Measurements from ENCODE around the gene RNF34.
"Not testable (repeated sequence)": the region's sequence is repeated elsewhere in the genome, so short reads cannot be mapped to it uniquely, and the experiment has no call there.

Gene RNF34

DNA sequence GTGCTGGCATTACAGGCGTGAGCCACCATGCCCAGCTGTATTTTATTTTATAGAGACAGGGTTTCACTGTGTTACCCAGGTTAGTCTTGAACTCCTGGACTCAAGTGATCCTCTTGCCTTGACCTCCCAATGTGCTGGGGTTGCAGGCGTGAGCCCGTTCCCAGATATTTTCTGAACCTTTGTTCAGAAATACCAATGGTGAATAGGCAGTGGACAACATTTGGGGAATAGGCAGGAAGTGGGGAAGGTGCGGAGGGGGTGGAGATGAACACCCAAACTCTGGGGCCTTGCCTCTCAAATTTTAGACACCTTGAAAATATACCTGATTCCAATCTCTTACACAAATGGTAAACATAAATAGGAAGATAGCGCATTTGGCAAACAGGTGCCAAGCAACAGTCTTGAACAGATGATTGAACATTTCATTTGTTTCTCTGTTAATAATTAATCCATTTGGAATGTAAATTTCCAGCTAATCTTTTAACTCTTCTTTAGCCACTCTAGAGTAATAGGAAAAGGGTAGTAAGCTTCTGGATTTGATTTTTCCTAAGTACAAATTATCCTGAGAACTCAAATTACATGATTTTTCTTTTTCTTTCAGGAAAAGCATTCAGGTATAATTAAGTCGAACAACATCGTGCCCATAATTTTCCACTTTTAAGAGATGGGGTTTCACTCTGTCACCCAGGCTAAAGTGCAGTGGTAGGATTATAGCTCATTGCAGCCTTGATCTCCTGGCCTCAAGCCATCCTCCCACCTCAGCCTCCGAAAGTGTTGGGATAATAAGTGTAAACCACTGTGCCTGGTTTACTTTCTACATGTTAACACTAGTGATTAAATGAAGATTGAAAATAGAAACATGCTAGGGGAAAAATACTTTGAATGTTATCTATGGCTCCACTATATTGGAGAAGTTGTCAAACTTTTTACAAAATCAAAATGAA, 22.9 kb upstream of the RNF34 start:
- no peak overlapping the region for H3K4me3 Mint-ChIP-seq
- H3K9me3 Mint-ChIP-seq, result no peaks in the 10 kb centered on the region
- H3K27me3 Mint-ChIP-seq, result no peaks in the 10 kb centered on the region
- no peak overlapping the region for H3K27ac Mint-ChIP-seq
- no peaks in the 10 kb centered on the region for H3K36me3 Mint-ChIP-seq (ENCODE audit: low read depth)
- H3K4me1 Mint-ChIP-seq (ENCODE audit: low read depth), result no peaks in the 10 kb centered on the region

DNA sequence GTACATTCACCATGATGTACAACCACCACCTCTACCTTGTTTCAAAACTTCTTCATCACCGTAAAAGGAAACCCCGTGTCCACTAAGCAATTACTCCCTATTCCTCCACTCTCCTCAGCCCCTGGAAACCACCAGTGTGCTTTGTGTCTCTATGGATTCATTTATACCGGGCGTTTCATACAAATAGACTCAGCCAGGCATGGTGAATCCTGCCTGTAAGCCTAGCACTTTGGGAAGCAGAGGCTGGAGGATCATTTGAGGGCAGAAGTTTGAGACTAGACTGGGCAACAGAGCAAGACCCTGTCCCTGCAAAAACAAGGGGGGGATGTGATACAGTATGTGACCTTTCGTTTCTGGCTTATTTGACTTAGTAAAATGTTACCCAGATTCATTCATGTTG, 21.2 kb upstream of the RNF34 start:
- H3K36me3 Mint-ChIP-seq (ENCODE audit: low read depth), result no peaks in the 10 kb centered on the region
- no peak overlapping the region for H3K4me3 Mint-ChIP-seq
- no peaks in the 10 kb centered on the region for H3K27me3 Mint-ChIP-seq
- no peaks in the 10 kb centered on the region for H3K4me1 Mint-ChIP-seq (ENCODE audit: low read depth)
- no peaks in the 10 kb centered on the region for H3K9me3 Mint-ChIP-seq
- no peak overlapping the region for H3K27ac Mint-ChIP-seq

DNA sequence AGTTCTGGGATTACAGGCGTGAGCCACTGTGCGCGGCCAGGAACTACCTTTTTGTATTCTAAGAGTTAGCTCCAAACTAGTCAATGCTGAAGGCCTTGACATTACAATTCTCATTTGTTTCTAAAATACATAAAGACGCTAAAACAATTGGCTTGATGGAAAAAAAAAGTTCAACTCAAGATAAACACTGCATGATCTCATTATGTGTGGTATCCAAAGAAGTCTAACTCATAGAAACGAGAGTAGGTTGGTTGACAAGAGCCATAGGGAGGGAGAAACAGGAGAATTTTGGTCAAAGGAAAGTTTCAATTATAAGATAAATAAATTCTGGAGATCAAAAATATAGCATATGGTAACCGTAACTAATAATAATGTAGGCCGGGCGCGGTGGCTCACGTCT, 20.0 kb upstream of the RNF34 start:
- Mint-ChIP-seq H3K27ac (no peak overlapping the region), H3K9me3 (no peaks in the 10 kb centered on the region), H3K4me3 (no peak overlapping the region), H3K4me1 (ENCODE audit: low read depth) (no peaks in the 10 kb centered on the region), H3K27me3 (no peaks in the 10 kb centered on the region), H3K36me3 (ENCODE audit: low read depth) (no peaks in the 10 kb centered on the region)

DNA sequence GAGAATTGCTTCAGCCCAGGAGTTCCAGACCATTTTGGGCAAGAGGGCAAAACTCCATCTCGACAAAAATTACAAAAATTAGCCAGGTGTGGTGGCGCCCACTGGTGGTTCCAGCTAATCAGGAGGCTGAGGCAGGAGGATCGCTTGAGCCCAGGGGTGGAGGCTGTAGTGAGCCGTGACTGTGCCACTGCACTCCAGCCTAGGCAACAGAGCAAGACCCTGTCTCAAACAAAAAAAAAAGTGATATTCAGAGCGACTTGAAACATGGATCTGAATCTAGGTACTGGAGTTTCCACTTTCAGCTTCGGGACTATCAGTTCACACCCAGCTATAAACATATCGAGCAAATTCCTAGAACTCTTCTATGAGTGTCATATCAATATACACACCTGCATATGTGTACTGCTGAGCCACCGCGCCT, 16.3 kb upstream of the RNF34 start:
- Mint-ChIP-seq H3K36me3 (ENCODE audit: low read depth) (no peaks in the 10 kb centered on the region), H3K27ac (no peak overlapping the region), H3K9me3 (no peaks in the 10 kb centered on the region), H3K27me3 (no peaks in the 10 kb centered on the region), H3K4me1 (ENCODE audit: low read depth) (no peaks in the 10 kb centered on the region), H3K4me3 (no peak overlapping the region)

DNA sequence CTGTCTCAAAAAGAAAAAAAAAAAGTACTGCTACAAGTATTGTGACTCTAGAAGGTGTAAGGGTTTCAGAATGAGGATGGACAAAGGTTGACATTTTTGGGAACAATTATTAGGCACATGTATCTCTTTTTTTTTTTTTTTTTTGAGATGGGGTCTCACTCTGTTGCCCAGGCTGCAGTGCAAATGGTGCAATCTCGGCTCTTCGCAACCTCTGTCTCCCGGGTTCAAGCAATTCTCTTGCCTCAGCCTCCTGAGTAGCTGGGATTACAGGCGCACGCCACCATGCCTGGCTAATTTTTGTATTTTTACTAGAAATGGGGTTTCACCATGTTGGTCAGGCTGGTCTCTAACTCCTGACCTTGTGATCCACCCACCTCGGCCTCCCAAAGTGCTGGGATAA, 15.0 kb upstream of the RNF34 start:
- H3K36me3 Mint-ChIP-seq (ENCODE audit: low read depth); H3K27me3 Mint-ChIP-seq; H3K4me3 Mint-ChIP-seq; H3K9me3 Mint-ChIP-seq; H3K27ac Mint-ChIP-seq; H3K4me1 Mint-ChIP-seq (ENCODE audit: low read depth): not testable (repeated sequence)

DNA sequence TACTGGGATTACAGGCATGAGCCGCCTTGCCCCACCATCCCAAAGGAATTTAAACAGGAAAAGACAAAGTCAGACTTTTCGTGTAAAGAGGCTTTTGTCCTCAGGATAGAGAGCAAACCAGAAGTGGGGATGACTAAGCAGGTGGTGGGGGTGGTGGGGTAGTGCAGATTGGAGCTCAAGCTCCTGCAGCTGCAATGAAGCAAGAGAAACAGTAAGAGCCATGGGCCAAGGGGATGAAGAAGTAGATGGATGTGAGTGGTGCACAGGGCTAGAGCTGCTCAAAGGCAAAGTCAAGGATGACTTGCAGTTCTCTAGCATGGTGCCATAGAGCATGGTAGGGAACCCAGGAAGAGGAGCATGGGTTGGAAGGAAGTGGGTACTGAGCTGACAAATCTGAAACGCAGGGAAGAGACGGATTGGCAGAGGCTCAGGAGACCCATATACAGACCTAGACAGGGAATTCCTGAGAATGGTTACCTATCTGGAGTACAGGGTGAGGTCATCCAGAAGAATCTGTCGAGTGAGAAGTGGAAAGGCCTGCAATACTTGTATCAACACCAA, 11.4 kb upstream of the RNF34 start:
- Mint-ChIP-seq H3K4me1 (ENCODE audit: low read depth) (peaks cover 11% of the 10 kb centered on the region), H3K27me3 (no peaks in the 10 kb centered on the region), H3K36me3 (ENCODE audit: low read depth) (no peaks in the 10 kb centered on the region), H3K9me3 (no peaks in the 10 kb centered on the region), H3K4me3 (no peak overlapping the region), H3K27ac (no peak overlapping the region)

DNA sequence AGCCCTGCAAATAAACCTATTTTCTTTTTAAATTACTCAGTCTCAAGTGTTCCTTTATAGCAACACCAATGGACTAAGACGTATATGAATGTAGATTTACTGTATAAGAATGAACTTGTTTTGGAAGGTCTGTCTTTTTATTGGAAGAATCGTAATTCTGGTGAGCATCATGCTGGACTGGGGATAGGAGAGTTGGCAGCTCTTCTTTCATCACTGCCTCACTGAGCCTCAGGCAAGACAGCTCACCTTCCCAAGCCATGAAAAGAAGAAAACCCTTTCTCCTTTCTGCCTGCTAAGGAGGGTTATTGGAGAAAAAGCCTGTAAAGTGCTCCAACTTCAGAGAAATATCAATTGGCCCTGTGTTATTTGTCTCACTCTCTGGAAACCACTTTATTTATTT, 9.1 kb upstream of the RNF34 start:
- H3K36me3 Mint-ChIP-seq (ENCODE audit: low read depth), result no peaks in the 10 kb centered on the region
- no peaks in the 10 kb centered on the region for H3K9me3 Mint-ChIP-seq
- no peaks in the 10 kb centered on the region for H3K27me3 Mint-ChIP-seq

DNA sequence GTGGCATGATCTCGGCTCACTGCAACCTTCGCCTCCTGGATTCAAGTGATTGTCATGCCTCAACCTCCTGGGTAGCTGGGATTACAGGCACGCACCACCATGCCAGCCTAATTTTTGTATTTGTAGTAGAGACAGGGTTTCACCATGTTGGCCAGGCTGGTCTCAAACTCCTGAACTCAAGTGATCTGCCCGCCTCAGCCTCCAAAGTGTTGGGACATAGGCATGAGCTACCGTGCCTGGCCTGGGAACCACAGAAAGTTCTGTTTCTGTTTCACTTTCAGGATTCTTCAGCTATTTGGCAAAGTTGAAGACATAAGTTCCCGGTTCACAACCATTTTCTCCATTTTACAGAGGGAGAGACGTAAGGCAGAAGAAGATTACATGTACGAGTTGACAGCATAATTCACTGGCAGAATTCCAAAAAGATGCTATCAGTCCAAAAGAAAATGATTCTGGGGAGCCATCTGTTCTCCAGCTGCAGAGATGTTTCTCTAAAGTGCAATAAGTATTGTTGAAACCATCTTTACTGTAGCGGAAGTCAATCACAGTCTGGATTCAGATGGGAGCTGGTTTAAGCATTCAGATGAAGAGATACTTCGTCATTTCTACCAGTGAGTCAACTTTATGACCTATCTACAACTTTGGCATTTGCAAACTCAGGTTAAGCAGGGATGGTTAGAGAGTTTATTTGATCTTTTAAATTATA, 8.1 kb upstream of the RNF34 start:
- H3K27ac Mint-ChIP-seq, result peak overlapping the region; percentile 65
- peaks cover 11% of the 10 kb centered on the region for H3K4me1 Mint-ChIP-seq (ENCODE audit: low read depth)
- H3K36me3 Mint-ChIP-seq (ENCODE audit: low read depth), result no peaks in the 10 kb centered on the region
- H3K27me3 Mint-ChIP-seq, result no peaks in the 10 kb centered on the region
- H3K4me3 Mint-ChIP-seq, result peak overlapping the region; percentile 51
- no peaks in the 10 kb centered on the region for H3K9me3 Mint-ChIP-seq

More for the DNA sequence above, 9.1 kb upstream of the RNF34 start:
- H3K4me3 Mint-ChIP-seq, result no peak overlapping the region
- H3K27ac Mint-ChIP-seq, result no peak overlapping the region
- H3K4me1 Mint-ChIP-seq (ENCODE audit: low read depth), result peaks cover 11% of the 10 kb centered on the region

DNA sequence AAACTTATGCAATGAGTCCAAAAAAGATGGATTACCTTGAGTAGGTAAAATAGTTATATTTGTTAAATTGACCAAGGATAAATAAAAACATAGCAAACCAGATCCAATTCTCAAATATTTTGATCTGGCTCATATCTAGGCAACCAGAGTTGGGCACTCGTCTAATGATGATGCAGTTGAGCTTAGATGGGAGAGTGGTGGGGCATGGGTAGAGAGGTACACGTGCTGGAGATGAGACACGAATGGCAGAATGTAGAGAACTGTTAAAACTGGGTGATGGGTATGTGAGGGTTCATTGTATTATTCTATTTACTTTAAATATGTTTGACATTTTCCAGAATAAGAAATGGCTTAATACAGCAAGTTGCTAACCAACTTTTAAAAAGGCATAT, 7.6 kb upstream of the RNF34 start:
- peak overlapping the region; percentile 79 for H3K27ac Mint-ChIP-seq

DNA sequence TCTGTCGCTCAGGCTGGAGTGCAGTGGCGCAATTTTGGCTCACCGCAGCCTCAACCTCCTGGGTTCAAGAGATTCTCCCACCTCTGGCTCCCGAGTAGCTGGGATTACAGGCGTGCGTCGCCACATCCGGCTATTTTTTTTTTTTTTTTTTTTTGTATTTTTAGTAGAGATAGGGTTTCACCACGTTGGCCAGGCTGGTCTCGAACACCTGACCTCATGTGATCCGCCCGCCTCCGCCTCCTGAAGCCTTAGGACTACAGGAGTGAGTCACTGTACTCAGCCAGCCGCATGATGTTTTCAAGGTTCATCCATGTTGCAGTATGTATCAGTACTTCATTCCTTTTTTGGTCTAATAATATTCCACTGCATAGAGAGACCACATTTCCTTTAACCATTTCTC, 2.4 kb upstream of the RNF34 start:
- Mint-ChIP-seq H3K9me3 (no peaks in the 10 kb centered on the region), H3K4me3 (no peak overlapping the region), H3K27me3 (no peaks in the 10 kb centered on the region), H3K4me1 (ENCODE audit: low read depth) (peaks cover 31% of the 10 kb centered on the region), H3K27ac (no peak overlapping the region), H3K36me3 (ENCODE audit: low read depth) (peaks cover 7% of the 10 kb centered on the region)

More for the DNA sequence above, 7.6 kb upstream of the RNF34 start:
- Mint-ChIP-seq H3K36me3 (ENCODE audit: low read depth) (no peaks in the 10 kb centered on the region), H3K4me3 (no peak overlapping the region), H3K9me3 (no peaks in the 10 kb centered on the region), H3K27me3 (no peaks in the 10 kb centered on the region), H3K4me1 (ENCODE audit: low read depth) (peaks cover 11% of the 10 kb centered on the region)

DNA sequence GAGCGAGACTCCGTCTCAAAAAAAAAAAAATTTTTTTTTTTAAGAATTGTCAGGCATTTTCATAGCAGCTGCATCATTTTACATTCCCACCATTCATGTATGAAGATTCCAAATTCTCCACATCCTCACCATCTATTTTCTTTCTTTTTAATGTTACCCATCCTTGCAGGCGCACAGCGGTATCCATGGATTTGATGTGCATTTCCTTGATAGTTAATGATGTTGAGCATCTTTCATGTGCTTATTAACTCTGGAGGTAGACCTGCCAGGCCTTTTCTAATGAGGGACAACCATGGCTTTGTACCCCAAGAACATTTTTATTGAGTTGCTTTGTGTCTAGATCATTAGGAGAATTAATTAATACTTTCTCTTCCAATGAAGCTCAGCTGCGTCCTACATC, 1.6 kb upstream of the RNF34 start:
- Mint-ChIP-seq H3K27ac (no peak overlapping the region), H3K36me3 (ENCODE audit: low read depth) (peaks cover 12% of the 10 kb centered on the region), H3K9me3 (no peaks in the 10 kb centered on the region), H3K27me3 (no peaks in the 10 kb centered on the region), H3K4me1 (ENCODE audit: low read depth) (peaks cover 36% of the 10 kb centered on the region), H3K4me3 (peak overlapping the region; percentile 92)

DNA sequence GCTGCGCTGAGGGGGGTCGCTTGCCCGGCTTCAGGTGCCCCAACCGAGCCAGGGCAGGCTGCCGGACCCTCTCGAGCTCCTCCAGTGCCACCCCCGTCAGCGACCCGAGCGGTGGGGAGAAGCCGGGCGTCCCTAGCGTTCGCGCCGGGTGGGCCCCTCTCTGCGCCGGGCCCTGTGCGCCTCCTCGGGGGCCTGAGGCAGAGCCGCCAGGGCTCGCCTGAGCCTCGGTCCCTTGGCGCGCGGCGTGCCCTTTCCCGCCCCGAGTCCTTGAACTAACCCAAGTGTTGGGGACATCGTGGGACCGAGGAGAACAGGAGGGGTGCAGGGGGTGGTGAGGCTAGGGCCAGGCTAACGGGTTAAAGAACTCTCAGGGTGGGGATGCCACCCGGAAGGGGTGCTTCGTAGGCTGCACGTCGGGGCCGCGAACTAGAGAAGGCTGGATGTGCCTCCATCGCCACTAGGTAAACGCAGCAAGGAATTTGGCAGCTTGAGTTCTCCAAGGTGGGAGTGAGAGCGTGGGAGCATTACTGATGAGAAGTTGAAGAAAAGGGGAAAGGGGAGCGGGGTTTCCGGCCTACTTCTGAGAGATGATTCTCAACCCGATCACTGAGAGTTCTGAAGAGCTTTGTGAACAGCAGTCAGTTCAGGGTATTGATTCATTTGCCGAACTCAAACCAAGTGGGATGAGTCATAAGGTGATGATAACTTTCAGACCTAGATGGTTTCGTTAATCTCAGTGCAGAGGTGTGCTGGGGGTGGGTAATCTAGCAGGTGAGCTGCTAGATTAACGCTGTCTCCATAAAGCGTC, 618 bp downstream of the RNF34 start:
- Mint-ChIP-seq H3K4me1 (ENCODE audit: low read depth) (peaks cover 36% of the 10 kb centered on the region), H3K27me3 (no peaks in the 10 kb centered on the region), H3K9me3 (no peaks in the 10 kb centered on the region), H3K27ac (peak overlapping the region; percentile 93), H3K4me3 (peak overlapping the region; percentile 92), H3K36me3 (ENCODE audit: low read depth) (peaks cover 30% of the 10 kb centered on the region)

DNA sequence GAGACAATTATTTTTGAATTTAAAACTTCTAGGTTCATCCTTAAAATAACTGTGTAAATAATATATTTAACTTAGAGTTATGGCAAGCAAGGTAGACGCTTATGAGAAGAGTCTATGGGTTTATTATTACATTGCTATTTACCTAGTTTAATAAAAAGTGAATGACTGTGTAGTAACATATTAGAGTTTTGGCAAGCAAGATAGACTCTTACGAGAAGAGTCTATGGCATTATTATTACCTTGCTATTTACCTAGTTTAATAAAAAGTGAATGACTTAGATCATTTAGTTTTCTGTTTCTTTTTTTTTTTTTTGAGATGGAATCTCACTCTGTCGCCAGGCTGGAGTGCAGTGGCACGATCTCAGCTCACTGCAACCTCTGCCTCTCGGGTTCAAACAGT, 3.8 kb downstream of the RNF34 start:
- no peak overlapping the region for H3K27ac Mint-ChIP-seq
- no peak overlapping the region for H3K4me3 Mint-ChIP-seq
- no peaks in the 10 kb centered on the region for H3K27me3 Mint-ChIP-seq
- H3K36me3 Mint-ChIP-seq (ENCODE audit: low read depth), result peaks cover 53% of the 10 kb centered on the region
- H3K4me1 Mint-ChIP-seq (ENCODE audit: low read depth), result peaks cover 48% of the 10 kb centered on the region
- no peaks in the 10 kb centered on the region for H3K9me3 Mint-ChIP-seq

DNA sequence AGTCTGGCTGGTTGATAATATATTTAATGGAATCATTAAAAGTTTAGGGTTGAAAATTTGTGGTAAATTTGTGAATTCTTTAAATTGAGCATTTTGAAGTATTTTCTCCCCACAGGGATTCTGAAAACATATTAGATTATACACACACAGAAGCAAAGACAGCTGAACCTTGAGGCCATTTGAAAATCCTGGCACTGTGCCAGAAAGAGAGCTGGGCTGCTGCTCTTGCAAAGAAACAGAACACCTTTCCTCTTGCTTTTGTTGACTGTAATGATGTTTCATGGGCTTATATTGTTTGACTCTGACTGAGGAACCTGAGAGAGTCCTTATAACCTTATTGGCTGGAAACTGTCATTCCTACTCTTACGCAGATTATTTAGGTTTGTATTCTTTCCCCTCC, 4.8 kb downstream of the RNF34 start:
- no peak overlapping the region for H3K4me3 Mint-ChIP-seq
- no peaks in the 10 kb centered on the region for H3K27me3 Mint-ChIP-seq
- peaks cover 43% of the 10 kb centered on the region for H3K4me1 Mint-ChIP-seq (ENCODE audit: low read depth)
- no peaks in the 10 kb centered on the region for H3K9me3 Mint-ChIP-seq
- H3K36me3 Mint-ChIP-seq (ENCODE audit: low read depth), result peaks cover 54% of the 10 kb centered on the region
- no peak overlapping the region for H3K27ac Mint-ChIP-seq

DNA sequence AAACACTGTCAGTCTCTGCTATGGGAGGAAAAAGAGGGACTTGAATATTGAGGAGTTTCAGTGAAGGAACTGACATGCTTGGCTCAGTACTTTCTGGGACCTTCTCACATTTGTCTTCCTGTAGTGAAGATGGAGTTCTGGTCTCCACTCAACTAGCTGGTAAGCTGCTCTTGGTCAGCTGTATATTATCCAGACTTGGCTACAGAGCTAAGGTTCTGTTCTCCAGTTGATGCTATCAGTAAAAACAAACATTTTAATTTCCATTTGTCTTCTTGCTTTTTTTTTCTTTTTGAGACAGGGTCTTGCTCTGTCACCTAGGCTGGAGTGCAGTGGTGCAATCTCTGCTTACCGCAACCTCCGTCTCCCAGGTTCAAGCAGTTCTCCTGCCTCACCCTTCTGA, 5.3 kb downstream of the RNF34 start:
- Mint-ChIP-seq H3K36me3 (ENCODE audit: low read depth) (peaks cover 54% of the 10 kb centered on the region), H3K4me1 (ENCODE audit: low read depth) (peaks cover 43% of the 10 kb centered on the region), H3K27ac (no peak overlapping the region), H3K27me3 (no peaks in the 10 kb centered on the region), H3K9me3 (no peaks in the 10 kb centered on the region), H3K4me3 (no peak overlapping the region)
